Right lung (tissue), 5 donors: ENCODE measurements around the gene LPAR6. TPM values are rescaled to one million over a fixed set of nuclear protein-coding genes. Genes with fewer than 3 reads are reported as not detected.
A peak's percentile ranks its signal among the peaks of the same experiment; 100 is the strongest.
"Not testable (repeated sequence)": the region's sequence is repeated elsewhere in the genome, so short reads cannot be mapped to it uniquely, and the experiment has no call there.

Experiments used
- DNase-seq, 2 donors: peaks; one replicate each; pipeline ENCODE4 v3.0.0-alpha.2; 2013
- polyA plus RNA-seq, 5 donors: library from polyadenylated mRNA; unstranded; fragments of 120-200 nt; gene quantifications; one replicate each; pipeline versions ENCODE4 v1.2.1 to v1.2.3, GENCODE V29; 2013; ENCODE audit warnings: inconsistent platforms in 1 of 5, low replicate concordance in 1 of 5; ENCODE audit not compliant: insufficient read length in 5 of 5, insufficient read depth in 1 of 5

LPAR6 gene
- polyA plus RNA-seq, 5 donors: 43.5 to 63.0 (median 60.4) TPM

GRCh38 chr13:48422003-48422402 is 9.1 kb upstream of the LPAR6 start:
- not testable (repeated sequence) for DNase-seq

GRCh38 chr13:48415516-48415915 is 2.6 kb upstream of the LPAR6 start:
- DNase-seq: no peak

- DNase-seq: no peak
These were observed 1.6 kb upstream of the LPAR6 start for GRCh38 chr13:48414501-48414900.

GRCh38 chr13:48411841-48412531 is 927 bp downstream of the LPAR6 start:
- peak in 1 of 2 donors; percentile 62 for DNase-seq

DNA sequence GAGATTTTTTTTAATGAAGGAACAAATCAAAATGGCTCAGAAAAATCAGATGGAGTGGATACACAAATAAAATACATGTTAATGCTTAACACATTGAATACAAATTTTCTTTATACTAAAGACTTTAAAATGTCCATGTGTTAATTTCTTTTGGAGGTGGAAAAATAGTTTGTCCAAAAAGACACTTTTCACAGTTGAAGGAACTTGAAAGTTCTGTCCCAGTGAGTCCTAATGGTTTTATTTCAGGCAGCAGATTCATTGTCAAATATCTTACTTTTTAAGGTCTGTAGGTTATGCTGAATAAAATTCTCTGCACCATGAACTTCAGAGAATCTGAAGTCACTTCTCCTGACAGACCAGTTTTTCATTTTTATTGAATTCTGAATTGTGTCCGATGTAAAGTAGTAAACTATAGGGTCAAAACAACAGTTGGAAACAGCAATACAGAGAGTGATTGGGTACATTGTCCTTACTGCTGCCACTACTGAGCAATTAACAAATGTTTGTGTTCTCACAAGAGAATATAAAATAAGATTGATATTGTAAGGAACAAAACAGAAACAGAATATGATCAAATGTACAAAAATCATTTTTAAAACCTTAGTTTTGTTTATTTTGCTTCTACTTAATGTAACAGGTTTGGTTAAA is 1.6 kb downstream of the LPAR6 start:
- no peak for DNase-seq

DNA sequence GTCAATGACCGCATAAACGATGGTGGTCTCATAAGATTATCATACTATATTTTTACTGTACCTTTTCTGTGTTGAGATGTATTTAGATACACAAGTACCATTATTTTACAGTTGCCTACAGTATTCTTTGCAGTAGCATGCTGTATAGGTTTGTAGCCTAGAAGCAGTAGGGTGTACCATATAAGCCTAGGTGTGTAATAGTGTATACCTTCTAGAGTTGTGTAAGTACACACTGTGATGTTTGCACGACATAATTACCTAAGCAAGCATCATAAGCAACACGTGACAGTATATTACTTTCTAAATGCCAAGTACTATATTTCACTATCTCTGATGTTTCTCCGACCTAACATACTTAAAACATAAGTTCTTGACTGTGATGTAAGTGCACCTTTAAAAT is 2.7 kb downstream of the LPAR6 start:
- DNase-seq: no peak

- DNase-seq: no peak
These were observed 7.0 kb downstream of the LPAR6 start for GRCh38 chr13:48405875-48406274.

DNA sequence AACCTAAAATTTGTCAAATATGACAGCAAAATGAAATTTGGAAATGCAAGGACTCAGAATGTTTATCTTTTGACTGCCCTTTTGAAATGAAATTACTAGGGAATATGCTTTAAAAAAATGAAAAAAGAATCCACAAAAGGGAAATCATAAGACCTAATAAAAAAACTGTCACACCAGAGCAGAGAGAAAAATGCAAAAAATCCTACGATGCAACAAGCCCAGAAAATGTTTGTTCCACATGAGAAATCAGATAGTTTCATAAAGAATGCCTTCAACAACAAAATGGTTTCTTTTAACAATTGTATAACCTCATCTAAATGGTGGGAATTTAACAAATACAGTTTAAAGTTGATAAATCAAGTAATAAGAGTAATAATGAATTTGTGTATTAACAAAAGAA is 8.0 kb downstream of the LPAR6 start:
- no peak for DNase-seq

GRCh38 chr13:48403913-48404312 is 9.0 kb downstream of the LPAR6 start:
- no peak for DNase-seq

- DNase-seq: no peak
These were observed 9.7 kb downstream of the LPAR6 start for GRCh38 chr13:48403151-48403631.

GRCh38 chr13:48402325-48402932 is 10.5 kb downstream of the LPAR6 start:
- no peak for DNase-seq

DNA sequence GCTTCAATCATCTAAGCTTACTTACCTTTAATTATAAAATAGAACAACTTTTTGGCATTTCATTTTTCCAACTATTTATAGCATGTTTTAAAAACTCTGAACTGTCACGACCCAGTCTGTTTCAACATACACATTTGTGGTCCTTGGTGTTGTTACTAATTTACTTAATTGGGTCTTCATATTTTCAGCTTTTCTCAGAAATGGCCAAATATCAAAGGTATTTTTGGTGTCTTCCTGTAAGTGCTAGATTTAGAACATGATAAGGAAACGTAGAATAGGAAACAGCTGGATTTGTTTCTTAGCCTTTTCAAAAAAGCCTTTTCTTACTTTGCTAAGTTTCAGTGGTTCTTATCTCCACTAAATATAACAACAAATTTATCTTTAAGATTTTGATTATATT is 11.4 kb downstream of the LPAR6 start:
- DNase-seq: no peak

DNA sequence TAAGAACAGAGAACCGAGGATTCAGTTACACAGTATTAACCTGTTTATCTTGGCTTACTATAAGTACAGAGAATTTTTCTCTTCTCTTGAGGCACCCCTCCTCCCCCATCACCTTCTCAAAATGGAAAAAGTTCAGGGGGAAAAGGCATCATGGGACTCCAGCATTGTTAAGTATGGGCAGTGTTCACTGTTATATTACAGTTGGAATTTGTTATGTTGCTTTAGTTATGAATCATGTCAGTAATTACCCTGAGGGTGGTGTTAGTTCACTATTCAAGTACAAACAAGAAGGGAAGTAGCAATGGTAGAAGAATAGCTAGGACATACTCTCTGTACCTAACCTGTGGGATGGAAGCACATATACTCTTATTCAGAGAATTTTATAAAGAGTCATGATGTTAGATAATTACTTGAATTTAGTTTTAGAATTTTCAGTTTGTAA is 12.0 kb downstream of the LPAR6 start:
- no peak for DNase-seq

- no peak for DNase-seq
These were observed 12.7 kb downstream of the LPAR6 start for GRCh38 chr13:48400090-48400694.

DNA sequence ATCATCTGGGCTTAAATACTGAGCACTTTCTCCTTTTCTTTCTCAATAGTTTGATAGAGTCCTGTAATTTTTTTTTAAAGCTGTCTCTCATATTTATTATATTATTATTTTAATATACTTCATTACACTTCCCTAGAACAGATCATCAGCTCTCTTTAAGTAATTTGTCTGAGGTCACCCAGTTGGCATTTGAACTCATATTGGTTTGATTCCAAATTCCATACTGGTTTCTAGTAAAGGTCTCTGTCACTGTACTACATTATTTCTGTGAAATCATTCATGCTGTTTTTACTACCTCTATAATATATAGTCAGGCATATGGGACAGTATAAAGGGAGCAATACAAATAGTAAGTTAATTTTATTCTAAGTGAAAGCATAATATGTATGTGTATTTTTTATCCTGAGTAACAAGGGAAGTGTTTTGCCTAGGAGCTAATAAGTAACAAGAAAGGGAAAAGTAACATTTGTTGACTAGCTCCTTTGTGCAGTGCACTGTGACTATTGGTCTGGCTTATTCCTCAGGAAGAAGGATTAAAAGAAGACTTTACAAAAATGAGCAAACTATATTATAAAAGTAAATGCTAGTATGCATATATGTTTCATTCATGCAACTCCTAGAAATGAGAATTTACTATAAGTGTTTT is 14.3 kb downstream of the LPAR6 start:
- DNase-seq: no peak

DNA sequence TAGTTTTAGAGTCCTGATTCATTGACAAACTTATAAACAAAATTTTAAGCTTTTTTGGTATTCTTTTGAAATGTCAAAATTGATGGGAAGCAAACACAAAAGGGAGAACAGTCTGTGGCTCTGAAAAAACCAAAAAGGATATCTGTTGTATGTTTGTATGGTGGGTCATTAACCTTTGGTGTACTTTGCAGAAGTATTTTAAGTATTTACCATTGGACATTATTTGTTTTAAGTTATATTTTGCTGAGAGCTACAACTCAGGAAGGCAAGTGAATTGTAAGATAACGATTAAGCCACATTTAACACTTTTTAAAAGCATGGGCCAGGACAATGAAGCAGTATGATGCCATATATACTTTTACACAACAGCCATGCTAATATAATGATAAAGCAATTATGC is 15.2 kb downstream of the LPAR6 start:
- no peak for DNase-seq

DNA sequence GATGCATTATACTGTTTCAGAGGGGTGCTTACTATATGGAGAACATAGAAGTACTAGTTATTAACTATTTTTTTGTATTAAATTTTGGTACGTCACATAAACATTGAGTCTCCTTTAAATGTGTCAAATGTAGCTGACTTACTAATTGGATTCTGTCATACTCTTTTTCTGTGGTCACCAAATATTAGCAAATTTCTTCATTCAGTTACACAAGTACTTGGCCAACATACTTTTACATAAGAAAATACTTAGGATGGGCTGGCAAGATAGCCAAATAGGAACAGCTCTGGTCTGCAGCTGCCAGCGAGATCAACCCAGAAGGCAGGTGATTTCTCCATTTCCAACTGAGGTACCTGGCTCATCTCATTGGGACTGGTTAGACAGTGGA is 19.2 kb downstream of the LPAR6 start:
- DNase-seq: no peak

GRCh38 chr13:48393030-48393697 is 19.7 kb downstream of the LPAR6 start:
- no peak for DNase-seq

- DNase-seq: no peak
These were observed 21.7 kb downstream of the LPAR6 start for GRCh38 chr13:48391257-48391656.

- no peak for DNase-seq
These were observed 26.1 kb downstream of the LPAR6 start for GRCh38 chr13:48386816-48387215.

DNA sequence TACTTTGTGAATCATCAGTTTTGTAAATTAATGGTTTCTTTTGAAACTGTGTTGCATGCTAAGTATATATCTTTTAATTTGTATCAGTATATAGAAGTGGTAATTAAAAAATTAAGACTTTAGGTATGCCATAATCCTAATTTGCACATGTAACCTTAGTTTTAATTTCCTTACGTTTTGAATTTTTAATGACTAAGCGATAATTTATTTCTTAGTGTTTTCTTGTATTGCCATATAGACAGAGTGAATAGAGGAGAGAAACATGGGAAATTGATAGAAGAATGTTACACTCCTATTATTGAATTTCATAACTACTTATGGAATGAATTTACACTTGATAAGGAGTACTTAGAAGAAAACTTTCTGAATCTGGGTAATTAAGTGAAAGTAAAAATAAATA is 29.5 kb downstream of the LPAR6 start:
- DNase-seq: no peak

DNA sequence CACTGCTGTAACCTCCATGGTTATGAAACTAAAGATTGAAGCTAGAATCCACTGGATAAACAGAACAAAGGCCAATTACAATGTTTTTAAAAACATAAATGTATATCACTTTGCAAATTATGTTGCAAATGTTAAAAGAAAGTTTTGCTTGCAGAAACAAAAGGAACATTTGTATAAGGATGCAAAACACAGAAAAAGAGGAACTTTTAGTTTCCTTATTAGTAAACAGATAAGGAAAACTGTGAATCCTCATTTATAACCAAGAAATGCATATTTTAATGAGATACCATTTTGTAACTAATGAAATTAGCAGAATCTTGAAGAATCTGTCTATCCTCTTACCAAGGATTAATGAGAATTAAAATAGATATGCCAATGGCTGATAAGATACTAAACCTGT is 32.3 kb downstream of the LPAR6 start:
- no peak for DNase-seq
